Neural cell (in vitro differentiated cells): ENCODE measurements around the gene TSFM. TPM values are rescaled to one million over a fixed set of nuclear protein-coding genes. Genes with fewer than 3 reads are reported as not detected.

Source experiments
- H2AFZ ChIP-seq: fragments of 200-600, 300-800 bp; sonication (generic), shearing (Covaris generic); 2 replicates; pipeline ENCODE4 v1.6.0; 2014; ENCODE audit warnings: low read depth, mild to moderate bottlenecking, antibody characterized with exemption, low read length, moderate library complexity
- H3F3A ChIP-seq: fragments of 200-600 bp; shearing (Covaris generic); 2 replicates; pipeline ENCODE4 v1.6.1; 2016; ENCODE audit warnings: mild to moderate bottlenecking, moderate library complexity, mixed read lengths, antibody characterized with exemption, low read length; ENCODE audit not compliant: insufficient read depth, poor library complexity, severe bottlenecking
- H3K27ac ChIP-seq: fragments of 200-600, 300-800 bp; sonication (generic), shearing (Covaris generic); 2 replicates; pipeline ENCODE4 v1.5.1; 2014; ENCODE audit warnings: mild to moderate bottlenecking, low read length, moderate library complexity
- H3K27me3 ChIP-seq: fragments of 300-800, 200-600 bp; sonication (generic), shearing (Covaris generic); 2 replicates; pipeline ENCODE4 v1.6.0; 2014; ENCODE audit warnings: mild to moderate bottlenecking, low read depth, low read length, moderate library complexity; ENCODE audit not compliant: insufficient read depth
- H3K36me3 ChIP-seq: fragments of 300-800, 200-600 bp; sonication (generic), shearing (Covaris generic); 2 replicates; pipeline ENCODE4 v1.5.1; 2014; ENCODE audit warnings: mild to moderate bottlenecking, antibody characterized with exemption, low read length, moderate library complexity; ENCODE audit not compliant: insufficient read depth
- H3K4me2 ChIP-seq: fragments of 300-800, 200-600 bp; sonication (generic), shearing (Covaris generic); 2 replicates; pipeline ENCODE4 v1.6.0; 2014; ENCODE audit warnings: mild to moderate bottlenecking, low read length
- H3K4me3 ChIP-seq: fragments of 300-800, 200-600 bp; sonication (generic), shearing (Covaris generic); 2 replicates; pipeline ENCODE4 v1.5.1; 2014; ENCODE audit warnings: mild to moderate bottlenecking, low read length, moderate library complexity
- H3K79me2 ChIP-seq: fragments of 200-600 bp; shearing (Covaris generic); replicated peaks from 2 replicates; pipeline ENCODE4 v1.6.0; 2014; ENCODE audit warnings: mild to moderate bottlenecking, low read length, moderate library complexity; ENCODE audit not compliant: insufficient read depth
- H3K9ac ChIP-seq: fragments of 300-800, 200-600 bp; sonication (generic), shearing (Covaris generic); 2 replicates; pipeline ENCODE4 v1.6.1; 2016; ENCODE audit warnings: mild to moderate bottlenecking, low read length, mixed read lengths
- H3K9me2 ChIP-seq: fragments of 200-600 bp; shearing (Covaris generic); 2 replicates; pipeline ENCODE4 v1.6.1; 2016; ENCODE audit warnings: mild to moderate bottlenecking, low read length, mixed read lengths; ENCODE audit not compliant: insufficient read depth
- H3K9me3 ChIP-seq: fragments of 200-600, 300-800 bp; sonication (generic), shearing (Covaris generic); 2 replicates; pipeline ENCODE4 v1.6.1; 2016; ENCODE audit warnings: mild to moderate bottlenecking, mixed run types, low read length, moderate library complexity, mixed read lengths
- H4K20me1 ChIP-seq: fragments of 200-600 bp; shearing (Covaris generic); 2 replicates; pipeline ENCODE4 v1.6.1; 2016; ENCODE audit warnings: mild to moderate bottlenecking, mixed run types; ENCODE audit not compliant: insufficient read depth
- EP300 ChIP-seq: fragments of 450-650 bp; conservative IDR thresholded peaks from 2 replicates; pipeline ENCODE4 v1.6.1; 2014; ENCODE audit warnings: antibody characterized with exemption, mild to moderate bottlenecking, moderate library complexity; ENCODE audit not compliant: poor library complexity, severe bottlenecking
- EZH2 ChIP-seq: fragments of 200-600, 300-800 bp; shearing (Covaris generic), sonication (generic); IDR thresholded peaks from 2 replicates; pipeline ENCODE4 v1.6.1; 2014; ENCODE audit warnings: antibody characterized with exemption, low read length, borderline replicate concordance, mild to moderate bottlenecking; ENCODE audit not compliant: insufficient read depth, poor library complexity, severe bottlenecking
- POLR2AphosphoS5 ChIP-seq: IDR thresholded peaks from 2 replicates; pipeline ENCODE4 v1.6.1; 2012
- RAD21 ChIP-seq: fragments of 450-650 bp; conservative IDR thresholded peaks from 2 replicates; pipeline ENCODE4 v1.6.1; 2014; ENCODE audit warnings: antibody characterized with exemption, mild to moderate bottlenecking, moderate library complexity
- SMC3 ChIP-seq: fragments of 450-650 bp; conservative IDR thresholded peaks from 2 replicates; pipeline ENCODE4 v1.6.1; 2014; ENCODE audit warnings: antibody characterized with exemption, mild to moderate bottlenecking, moderate library complexity; ENCODE audit not compliant: poor library complexity
- TAF1 ChIP-seq: IDR thresholded peaks from 2 replicates; pipeline ENCODE4 v1.6.1; 2012; ENCODE audit warnings: low read depth
- polyA plus RNA-seq: library from polyadenylated mRNA; depleted of rRNA; stranded (reverse); fragments of >200 nt; gene quantifications from 2 replicates; pipeline ENCODE4 v1.2.3, GENCODE V29; 2014
- TF ChIP-seq, protein P1 (sequence below): fragments of 450-650 bp; IDR thresholded peaks from 2 replicates; pipeline ENCODE4 v1.5.1; 2014; ENCODE audit warnings: antibody characterized with exemption, mild to moderate bottlenecking, moderate library complexity; ENCODE audit not compliant: poor library complexity, severe bottlenecking
- TF ChIP-seq, protein P2 (sequence below): IDR thresholded peaks from 2 replicates; pipeline ENCODE4 v1.6.1; 2012; ENCODE audit warnings: borderline replicate concordance

Gene TSFM
- polyA plus RNA-seq, 1 donor from 2014 or later = 37.8 TPM

GRCh38 chr12:57755194-57755453, 27.5 kb upstream of the TSFM start:
- Histone ChIP-seq H3K4me3 (peak overlapping the region; percentile 89), H2AFZ (no peak overlapping the region), H4K20me1 (no peaks in the 10 kb centered on the region), H3K36me3 (no peaks in the 10 kb centered on the region), H3K9ac (peak overlapping the region; percentile 80), H3K27ac (peak overlapping the region; percentile 39), H3K27me3 (no peaks in the 10 kb centered on the region), H3K79me2 (peaks cover 20% of the 10 kb centered on the region), H3K9me3 (no peaks in the 10 kb centered on the region), H3K4me2 (no peak overlapping the region), H3F3A (no peaks in the 10 kb centered on the region), H3K9me2 (no peaks in the 10 kb centered on the region)
- TF ChIP-seq, protein P1, sequence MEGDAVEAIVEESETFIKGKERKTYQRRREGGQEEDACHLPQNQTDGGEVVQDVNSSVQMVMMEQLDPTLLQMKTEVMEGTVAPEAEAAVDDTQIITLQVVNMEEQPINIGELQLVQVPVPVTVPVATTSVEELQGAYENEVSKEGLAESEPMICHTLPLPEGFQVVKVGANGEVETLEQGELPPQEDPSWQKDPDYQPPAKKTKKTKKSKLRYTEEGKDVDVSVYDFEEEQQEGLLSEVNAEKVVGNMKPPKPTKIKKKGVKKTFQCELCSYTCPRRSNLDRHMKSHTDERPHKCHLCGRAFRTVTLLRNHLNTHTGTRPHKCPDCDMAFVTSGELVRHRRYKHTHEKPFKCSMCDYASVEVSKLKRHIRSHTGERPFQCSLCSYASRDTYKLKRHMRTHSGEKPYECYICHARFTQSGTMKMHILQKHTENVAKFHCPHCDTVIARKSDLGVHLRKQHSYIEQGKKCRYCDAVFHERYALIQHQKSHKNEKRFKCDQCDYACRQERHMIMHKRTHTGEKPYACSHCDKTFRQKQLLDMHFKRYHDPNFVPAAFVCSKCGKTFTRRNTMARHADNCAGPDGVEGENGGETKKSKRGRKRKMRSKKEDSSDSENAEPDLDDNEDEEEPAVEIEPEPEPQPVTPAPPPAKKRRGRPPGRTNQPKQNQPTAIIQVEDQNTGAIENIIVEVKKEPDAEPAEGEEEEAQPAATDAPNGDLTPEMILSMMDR = no peak
- TF ChIP-seq, protein P2, sequence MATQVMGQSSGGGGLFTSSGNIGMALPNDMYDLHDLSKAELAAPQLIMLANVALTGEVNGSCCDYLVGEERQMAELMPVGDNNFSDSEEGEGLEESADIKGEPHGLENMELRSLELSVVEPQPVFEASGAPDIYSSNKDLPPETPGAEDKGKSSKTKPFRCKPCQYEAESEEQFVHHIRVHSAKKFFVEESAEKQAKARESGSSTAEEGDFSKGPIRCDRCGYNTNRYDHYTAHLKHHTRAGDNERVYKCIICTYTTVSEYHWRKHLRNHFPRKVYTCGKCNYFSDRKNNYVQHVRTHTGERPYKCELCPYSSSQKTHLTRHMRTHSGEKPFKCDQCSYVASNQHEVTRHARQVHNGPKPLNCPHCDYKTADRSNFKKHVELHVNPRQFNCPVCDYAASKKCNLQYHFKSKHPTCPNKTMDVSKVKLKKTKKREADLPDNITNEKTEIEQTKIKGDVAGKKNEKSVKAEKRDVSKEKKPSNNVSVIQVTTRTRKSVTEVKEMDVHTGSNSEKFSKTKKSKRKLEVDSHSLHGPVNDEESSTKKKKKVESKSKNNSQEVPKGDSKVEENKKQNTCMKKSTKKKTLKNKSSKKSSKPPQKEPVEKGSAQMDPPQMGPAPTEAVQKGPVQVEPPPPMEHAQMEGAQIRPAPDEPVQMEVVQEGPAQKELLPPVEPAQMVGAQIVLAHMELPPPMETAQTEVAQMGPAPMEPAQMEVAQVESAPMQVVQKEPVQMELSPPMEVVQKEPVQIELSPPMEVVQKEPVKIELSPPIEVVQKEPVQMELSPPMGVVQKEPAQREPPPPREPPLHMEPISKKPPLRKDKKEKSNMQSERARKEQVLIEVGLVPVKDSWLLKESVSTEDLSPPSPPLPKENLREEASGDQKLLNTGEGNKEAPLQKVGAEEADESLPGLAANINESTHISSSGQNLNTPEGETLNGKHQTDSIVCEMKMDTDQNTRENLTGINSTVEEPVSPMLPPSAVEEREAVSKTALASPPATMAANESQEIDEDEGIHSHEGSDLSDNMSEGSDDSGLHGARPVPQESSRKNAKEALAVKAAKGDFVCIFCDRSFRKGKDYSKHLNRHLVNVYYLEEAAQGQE = no peak
- TF ChIP-seq SMC3 (no peak), TAF1 (no peak), EP300 (no peak), POLR2AphosphoS5 (no peak), RAD21 (no peak)

GRCh38 chr12:57755454-57756372, 26.9 kb upstream of the TSFM start:
- H3K79me2 ChIP-seq = peaks cover 14% of the 10 kb centered on the region
- H3F3A ChIP-seq = no peaks in the 10 kb centered on the region
- H3K4me3 ChIP-seq = peak overlapping the region; percentile 89
- H3K4me2 ChIP-seq = peak overlapping the region; percentile 30
- H3K27me3 ChIP-seq = no peaks in the 10 kb centered on the region
- H4K20me1 ChIP-seq = no peaks in the 10 kb centered on the region
- TF ChIP-seq SMC3 (no peak), RAD21 (no peak), POLR2AphosphoS5 (no peak), EZH2 (no peak)
- TF ChIP-seq, protein P1 = no peak
- no peaks in the 10 kb centered on the region for H3K9me2 ChIP-seq
- no peaks in the 10 kb centered on the region for H3K9me3 ChIP-seq
- no peak overlapping the region for H2AFZ ChIP-seq
- H3K36me3 ChIP-seq = no peaks in the 10 kb centered on the region
- peak overlapping the region; percentile 39 for H3K27ac ChIP-seq
- H3K9ac ChIP-seq = peak overlapping the region; percentile 80
